GM18858 (cell line): Measurements from ENCODE around the gene TLNRD1.
"Not testable (repeated sequence)": the region's sequence is repeated elsewhere in the genome, so short reads cannot be mapped to it uniquely, and the experiment has no call there.

Source experiments
- ATAC-seq: cut with Tn5 transposase; IDR thresholded peaks from one replicate; pipeline ENCODE4 v1.9.1; 2021; ENCODE audit not compliant: unreplicated experiment

Gene TLNRD1

DNA sequence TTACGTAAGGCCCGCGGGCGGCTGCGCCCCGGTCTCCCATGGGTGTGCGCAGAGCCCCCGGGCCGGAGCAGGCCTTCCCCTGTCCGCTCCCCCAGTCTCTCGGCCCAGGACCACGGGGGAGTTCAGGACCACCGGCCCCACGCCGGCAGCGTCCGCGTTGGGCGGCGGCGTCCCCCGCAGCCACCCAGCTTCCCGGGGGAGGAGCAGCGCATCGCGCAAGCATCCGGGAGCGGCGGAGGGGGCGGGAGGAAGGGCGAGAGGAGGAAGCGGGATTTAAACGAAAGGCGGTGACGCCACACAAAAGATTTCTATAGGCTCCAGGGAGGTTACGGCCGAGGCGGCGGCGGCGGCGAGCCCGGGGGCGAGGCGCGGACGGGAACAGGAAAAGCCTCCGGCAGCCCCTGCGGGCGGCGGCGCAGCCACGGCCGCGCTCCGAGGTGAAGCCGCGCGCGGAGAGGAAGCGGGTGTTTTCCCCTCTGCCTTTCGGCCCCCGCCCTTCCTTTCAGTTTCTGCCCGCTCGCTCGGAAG lies at the start of gene TLNRD1:
Gene TLNRD1 (plus strand): TSS at position 300 of the 528 bp plus-strand sequence. CDS start 1,349 bp downstream, outside the sequence.
- ATAC-seq, result peak; percentile 37

DNA sequence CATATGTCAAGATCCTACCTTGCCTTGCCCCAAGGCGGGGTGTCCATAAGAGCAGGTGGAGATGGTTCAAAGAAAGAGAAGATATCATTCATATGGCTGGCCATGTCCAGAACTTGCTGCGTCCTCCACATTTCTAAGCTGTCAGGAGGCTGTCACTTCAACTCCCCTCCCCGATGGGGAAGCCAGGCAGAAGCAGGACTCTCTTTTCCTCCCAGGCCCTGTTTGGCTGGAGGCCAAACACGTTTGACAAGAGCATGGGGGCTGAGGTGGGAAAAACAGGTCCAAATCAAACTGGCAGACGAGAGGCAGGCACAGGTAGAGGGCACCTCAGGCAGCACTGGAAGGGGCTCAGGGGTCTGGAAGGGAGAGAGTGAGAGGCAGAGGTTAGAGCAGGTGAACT lies 48.8 kb upstream of the TLNRD1 start:
- ATAC-seq, result no peak

DNA sequence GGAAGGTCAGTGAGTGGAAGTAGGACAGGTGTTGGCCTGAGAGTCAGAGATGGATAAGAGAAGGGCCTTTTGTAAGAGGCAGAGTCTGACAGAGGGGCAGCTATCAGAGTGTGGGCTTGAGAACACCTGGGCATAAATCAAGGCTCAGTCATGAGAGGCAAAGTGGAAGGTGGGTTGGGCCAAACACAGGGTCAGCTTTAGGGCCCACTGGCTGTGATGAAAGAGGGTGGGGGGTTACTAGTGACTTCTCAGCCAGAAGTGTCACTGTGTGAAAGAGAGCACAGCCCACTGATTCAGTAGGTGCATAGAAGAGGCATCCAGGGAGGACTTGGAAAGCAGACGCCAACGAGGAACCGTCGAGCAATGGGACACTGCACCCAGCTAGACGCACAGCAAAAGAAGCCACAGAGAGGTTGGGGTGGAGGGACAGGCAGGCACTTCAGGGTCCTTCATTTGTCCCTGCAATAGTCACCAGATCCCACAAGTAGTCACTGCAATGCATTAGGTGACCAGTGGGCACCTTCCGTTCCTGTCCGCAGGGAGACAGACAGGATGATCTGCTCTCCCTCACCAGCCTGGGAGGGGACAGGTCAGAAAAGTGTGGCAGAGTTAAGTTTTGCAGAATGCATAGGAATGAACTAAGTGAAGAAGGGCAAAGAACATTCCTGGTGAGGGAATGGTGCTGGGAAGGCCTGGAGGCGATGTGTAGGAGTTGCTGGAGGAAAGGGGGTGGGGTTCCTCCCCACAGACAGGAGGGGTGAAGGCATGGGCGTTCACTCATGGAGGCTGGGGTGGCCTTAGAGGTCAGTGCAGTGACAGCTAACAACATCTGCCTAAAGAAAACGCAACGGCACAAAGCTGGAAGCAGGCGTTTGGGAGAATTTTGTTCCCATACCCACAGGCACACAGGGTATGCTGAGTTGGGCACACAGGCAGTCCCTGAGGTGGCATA lies 47.4 kb upstream of the TLNRD1 start:
- no peak for ATAC-seq

DNA sequence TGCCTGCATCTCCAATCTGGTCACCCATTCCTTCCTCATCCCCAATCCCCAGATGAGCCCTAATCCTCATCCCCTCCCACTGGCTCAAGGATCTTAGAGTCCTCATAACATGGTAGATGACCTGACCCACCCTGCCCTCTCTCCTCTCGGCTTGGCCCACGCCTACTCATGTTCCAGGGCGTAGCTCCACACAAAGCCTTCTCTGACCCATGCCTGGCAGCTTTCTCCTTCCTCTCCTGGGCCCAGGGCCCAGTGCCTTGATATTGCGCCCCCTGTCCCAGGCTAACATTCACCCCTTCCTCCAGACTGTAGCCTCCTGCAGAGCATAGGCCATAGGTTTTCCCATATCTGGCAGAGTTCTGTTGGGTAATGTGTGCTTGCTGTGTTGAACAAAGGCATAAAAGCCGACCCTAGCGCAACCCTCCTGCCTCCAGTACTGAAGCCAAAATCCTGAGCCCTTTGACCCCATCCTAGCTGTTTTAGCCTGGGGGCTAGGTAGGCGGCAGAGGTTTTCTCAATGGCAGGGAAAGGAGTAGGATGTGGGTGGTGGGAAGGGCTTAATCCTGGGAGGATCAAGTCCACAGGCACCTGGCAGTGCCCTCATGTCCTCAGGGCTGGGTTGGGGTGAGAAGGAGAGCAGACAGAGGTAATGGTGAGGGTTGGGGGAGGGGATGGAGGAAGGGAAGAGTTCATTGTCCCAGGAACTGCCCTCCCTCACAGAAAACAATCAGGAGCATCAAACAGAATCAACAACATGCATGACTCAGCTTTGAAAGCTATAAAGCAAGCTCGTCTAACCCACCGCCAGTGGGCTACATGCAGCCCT lies 46.6 kb upstream of the TLNRD1 start:
- no peak for ATAC-seq

DNA sequence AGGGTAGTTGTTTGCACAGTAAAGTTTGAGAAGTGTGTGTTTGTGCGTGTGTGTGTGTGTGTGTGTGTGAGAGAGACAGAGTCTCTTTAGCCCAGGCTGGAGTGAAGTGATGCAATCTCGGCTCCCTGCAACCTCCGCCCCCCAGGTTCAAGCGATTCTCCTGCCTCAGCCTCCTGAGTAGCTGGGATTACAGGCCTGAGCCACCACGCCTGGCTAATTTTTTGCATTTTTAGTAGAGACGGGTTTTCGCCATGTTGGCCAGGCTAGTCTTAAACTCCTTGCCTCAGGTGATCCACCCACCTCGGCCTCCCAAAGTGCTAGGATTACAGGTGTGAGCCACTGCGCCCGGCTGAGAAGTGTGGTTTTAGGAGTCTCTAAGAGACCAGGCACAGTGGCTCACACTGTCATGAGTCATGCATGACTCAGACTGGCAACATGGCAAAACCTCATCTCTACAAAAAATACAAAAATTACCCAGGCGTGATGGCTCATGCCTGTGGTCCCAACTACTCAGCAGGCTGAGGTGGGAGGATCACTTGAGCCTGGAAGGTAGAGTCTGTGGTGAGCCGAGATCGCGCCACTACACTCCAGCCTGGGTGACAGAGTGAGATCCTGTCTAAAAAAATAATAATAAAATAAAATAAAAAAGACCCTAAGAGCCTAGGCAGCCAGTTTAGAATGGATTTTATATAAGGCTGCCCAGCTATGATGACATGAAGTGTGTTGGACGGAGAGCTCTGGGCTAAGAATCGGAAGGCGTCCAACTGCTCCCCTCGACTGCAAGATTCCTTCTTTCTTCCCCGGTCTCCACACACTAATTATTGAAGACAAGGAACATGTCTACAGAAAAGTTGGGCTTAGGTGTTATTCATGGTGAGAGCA lies 44.9 kb upstream of the TLNRD1 start:
- not testable (repeated sequence) for ATAC-seq

DNA sequence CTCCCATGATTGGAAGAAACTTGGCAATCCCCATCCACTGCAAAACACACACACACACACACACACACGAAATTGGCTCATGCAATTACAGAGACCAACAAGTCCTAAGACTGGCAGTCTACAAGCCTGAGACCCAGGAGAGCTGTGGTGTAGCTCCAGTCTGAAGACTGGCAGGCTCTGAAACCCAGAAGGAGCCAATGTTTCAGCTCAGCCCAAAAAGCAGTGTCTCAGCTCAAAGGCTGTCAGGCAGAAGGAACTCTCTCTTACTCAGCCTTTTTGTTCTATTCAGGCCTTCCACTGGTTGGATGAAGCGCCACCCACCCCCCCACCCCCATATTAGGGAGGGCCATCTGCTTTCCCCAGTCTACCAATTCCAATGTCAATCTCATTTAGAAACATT lies 43.2 kb upstream of the TLNRD1 start:
- no peak for ATAC-seq

DNA sequence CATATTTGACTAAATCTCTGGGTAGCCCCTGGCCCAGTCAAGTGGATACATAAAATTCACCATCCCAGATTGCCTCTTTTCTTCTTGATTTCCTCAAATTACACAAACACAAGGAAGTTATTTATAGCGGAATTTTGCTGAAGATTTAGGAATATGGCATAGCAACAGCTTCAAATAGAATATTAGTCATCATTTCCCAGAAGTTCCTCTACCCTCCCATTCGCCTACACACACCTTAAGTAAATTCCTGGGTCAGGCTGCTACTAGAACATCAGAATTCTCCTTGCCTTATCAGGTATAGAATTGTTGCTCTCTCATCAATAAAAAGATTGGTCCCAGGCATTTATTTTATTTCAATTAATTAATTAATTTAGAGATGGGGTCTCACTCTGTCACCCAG lies 42.7 kb upstream of the TLNRD1 start:
- no peak for ATAC-seq

DNA sequence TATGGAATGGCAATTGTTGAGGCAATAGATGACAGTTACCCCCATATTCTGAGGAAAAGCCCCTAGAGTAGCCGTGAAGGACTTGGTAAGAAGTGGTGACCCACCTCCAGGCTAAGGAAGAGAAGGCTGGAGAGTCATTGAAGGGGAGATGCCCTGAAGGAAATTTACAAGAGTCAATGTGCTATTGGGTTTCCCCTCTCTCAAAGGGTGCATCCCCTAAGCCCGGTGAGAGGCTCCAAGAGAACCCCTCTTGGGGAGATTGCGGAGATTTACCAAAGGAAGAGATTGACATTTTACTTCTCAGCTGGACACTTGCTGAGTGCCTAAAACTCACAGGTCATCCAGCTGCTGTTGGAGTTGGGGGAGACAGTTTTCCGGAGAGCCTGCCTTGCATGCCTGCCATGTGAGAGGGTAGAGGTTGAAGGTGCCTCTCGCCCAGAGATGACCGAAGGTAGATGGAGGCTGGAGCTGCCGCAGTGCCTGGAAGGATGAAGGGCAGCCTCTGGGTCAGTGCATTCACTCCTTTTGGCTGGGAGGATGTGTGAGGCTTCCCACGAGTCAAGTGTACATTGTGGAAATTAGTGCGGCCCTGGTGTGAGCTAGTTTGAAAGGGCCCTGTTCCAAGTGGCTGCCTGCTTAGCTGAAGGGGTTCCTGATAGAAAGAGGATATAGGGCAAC lies 41.8 kb upstream of the TLNRD1 start:
- ATAC-seq, result no peak

DNA sequence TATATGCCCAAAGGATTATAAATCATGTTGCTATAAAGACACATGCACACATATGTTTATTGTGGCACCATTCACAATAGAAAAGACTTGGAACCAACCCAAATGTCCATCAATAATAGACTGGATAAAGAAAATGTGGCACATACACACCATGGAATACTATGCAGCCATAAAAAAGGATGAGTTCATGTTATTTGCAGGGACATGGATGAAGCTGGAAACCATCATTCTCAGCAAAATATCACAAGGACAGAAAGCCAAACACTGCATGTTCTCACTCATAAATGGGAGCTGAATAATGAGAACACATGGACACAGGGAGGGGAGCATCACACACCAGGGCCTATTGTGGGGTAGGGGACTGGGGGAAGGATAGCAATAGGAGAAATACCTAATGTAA lies 35.3 kb upstream of the TLNRD1 start:
- ATAC-seq, result not testable (repeated sequence)

DNA sequence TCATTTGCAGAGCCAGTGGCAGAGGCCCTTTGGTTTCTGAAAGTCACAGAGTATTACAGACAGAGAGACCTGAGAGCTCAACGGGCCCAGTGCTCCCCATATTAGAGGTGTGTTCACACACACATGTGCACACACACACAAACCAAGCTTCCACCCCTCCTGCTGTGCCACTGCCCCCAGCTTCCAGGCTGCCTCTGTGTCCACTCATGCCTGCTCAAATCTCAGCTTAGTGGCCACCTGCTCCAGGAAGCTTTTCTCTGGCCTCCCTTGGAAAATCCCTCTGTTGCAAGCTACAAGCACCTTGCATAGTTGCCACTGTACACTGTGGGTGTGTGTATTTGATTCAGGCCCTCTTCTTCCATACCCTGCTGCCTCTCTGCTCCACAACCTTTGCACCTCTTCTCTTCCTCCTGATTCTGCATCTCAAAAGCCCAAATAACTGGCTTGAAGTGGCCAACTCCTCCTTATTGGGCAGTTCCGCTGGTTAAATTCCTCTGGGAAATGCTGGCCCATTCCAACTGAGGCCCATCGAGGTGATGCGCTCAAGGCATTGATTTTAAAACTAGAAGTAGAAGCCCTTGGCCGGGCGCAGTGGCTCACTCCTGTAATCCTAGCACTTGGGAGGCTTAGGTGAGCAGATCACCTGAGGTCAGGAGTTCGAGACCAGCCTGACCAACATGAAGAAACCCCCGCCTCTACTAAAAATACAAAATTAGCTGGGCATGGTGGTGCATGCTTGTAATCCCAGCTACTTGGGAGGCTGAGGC lies 34.1 kb upstream of the TLNRD1 start:
- ATAC-seq, result no peak

DNA sequence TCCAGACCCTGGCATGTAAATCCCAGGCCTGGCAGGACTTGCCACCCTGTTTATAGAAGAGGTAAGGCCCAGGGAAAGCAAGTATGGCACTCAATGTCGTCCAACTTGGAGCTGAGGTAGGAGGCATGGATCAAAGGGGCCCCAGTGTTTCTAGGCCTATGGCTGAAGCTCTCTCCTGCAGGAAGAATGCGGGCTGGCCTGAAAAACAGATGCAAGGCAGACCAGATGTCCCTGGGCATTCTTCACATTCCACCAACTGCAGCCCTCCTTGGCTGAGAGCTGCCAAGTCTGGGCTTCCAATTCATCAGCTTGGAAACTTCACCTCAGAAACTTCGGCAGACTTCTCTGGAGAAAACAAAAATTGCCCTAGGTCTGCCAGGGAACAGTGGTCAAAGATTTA lies 33.3 kb upstream of the TLNRD1 start:
- ATAC-seq, result no peak

DNA sequence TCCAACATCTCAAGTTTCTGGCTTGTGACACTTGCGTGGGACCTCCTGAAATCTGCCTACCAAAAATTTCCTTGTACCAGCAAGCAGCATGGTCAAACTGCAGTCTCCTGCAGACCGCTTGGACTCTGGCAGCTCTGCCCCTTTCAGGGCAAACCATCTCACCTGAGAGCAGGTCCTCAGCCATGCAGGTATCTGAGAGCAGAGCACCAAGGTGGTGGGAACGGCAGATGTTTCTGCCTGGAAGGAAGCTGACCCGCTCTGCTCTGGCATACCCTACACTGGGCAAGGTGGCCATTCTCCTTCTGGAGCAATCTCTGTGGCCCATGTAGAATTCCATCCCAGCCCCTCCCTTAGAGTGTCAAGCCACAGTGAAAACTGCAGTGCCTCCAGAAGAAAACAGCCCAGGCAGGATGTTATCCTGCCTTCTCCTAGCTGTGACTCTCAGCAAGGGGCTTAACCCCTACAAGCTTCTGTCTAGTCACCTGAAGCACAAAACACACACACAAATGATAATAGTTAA lies 32.7 kb upstream of the TLNRD1 start:
- ATAC-seq, result no peak

DNA sequence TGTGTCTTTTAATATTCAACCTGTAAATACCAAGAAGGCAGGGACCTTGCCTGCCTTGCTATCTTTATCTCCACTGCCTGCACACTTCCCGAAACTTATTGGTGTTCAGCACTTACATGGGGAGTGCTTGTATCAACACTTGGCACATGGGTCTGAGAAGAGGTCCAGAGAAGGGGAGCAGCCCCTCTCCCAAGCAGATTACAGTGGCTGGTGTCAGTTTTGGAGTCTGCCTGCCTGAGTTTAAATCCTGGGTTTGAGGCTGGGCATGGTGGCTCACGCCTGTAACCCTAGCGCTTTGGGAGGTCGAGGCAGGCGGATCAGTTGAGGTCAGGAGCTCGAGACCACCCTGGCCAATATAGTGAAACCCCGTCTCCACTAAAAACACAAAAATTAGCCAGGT lies 31.4 kb upstream of the TLNRD1 start:
- no peak for ATAC-seq

DNA sequence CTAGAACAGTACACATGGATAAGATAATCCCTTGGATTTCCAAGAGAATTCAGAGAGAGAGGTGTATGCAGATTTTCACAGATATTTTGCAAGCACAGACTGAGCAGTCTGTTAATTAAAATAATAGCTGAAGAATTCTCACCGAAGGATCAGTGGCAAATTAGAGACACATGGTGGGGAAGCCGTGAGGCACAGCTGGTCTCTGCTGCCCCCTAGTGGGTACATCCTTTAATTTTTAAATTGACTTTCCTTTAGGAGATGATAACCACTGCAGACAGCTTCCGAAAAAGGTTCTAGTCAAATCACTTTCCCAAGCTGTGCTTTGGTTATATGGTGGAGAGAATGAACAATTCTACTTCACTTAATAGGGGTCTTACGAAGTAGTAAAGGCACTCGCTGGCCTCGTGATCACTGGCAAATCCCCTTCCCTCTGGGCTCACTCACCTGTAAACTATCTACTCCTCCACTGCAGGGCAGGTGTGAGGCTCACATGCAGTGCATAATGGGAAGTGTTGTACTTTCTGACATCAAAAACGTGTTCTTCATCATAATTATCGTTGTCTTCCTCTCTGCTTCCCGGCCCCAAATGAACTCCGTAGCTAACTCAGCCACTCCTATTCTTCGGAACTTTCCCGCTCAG lies 30.6 kb upstream of the TLNRD1 start:
- no peak for ATAC-seq

DNA sequence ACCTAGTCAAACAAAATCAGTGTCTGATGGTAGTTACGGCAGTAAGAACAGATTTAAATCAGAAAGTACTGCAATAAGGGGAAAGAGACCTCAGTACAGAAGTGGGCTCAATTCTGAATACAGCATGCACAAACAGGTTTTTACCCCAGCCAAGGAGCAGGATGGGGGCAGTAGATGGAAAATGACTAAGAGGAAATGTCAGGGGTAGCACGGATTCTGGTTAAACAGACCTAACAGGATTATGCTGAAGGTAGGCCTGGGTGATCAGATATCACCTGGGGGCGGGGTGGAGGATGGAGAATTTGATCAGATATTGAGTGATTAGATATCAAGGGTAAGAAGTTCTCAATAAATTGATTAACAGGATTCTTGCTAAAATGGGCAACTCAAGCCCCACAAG lies 30.1 kb upstream of the TLNRD1 start:
- ATAC-seq, result no peak

DNA sequence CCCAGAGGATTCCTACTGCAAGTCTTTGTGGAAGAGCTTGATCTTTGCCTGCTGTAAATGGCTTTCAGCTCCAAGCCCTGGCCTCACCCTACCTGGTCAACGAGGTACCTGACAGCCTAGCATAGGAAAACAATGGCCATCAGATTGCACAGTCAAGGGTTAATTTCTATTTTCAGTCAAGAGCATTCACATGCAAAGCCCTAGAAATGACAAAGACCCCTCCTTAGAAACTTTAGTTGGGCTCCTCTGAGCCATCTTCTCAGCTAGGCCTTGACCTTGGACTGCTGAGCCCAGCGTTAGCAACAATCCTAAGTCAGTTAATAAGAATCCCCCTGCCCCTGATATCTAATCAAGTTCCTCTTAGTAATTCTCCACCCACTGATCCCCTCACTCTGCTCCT lies 29.6 kb upstream of the TLNRD1 start:
- no peak for ATAC-seq

DNA sequence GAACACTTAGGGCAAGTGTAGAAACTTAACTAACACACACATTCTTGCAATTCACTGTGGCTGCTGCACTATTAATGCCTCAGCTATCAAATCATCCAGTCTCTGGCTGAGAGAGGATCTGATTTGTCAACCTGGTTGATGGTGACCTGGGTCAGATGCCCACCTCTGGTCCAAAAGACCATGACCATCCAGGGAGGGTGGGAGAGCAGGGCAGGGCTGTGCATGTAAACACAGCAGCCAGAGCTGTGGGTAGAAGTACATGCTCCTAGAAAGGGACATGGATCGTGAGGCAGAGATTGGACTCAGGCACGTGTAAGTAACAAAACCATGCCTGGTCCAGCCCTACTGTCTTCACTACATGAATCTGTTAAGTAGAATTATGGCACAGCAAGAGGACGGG lies 28.4 kb upstream of the TLNRD1 start:
- ATAC-seq, result no peak

DNA sequence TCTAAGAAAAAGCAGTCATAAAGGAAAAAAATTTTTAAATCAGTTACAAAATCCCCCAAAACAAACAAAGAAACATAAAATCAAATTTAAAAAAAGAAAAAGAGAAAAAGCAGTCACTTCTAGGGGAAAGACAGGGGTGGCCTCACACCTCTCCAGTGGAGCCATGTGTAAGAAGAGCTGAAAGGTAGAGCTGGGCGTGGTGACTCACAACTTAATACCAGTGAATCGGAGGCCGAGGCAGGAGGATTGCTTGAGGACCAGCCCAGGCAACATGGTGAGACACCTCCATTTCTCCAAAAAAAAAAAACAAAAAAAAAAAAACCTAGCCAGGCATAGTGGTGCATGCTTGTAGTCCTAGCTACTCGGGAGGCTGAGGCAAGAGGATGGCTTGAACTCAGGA lies 25.8 kb upstream of the TLNRD1 start:
- no peak for ATAC-seq

DNA sequence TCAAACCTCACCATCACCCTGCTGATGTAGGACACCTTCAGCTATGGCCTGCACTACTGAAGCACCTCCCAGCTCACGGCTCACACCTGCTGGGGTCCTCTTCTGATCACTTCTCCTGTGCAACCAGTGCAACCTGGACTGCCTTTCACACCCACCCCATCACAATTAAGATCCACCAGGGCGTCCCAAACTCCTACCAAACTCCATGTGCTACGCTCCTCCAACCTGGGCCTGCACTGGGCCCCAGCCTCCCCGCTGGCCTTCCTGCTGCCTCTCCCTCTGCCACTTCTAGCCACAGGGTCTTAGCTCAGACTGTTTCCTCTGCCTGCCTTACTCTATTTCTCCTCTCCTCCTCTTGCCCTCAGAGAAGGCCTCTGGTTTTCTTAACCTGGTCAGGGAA lies 23.9 kb upstream of the TLNRD1 start:
- no peak for ATAC-seq
